Measurements from ENCODE around the gene MYO10. TPM values are rescaled to one million over a fixed set of nuclear protein-coding genes. Genes with fewer than 3 reads are reported as not detected.

MYO10 gene
- total RNA-seq, 1 experiment from 2014 or later, result 71.9 TPM

DNA sequence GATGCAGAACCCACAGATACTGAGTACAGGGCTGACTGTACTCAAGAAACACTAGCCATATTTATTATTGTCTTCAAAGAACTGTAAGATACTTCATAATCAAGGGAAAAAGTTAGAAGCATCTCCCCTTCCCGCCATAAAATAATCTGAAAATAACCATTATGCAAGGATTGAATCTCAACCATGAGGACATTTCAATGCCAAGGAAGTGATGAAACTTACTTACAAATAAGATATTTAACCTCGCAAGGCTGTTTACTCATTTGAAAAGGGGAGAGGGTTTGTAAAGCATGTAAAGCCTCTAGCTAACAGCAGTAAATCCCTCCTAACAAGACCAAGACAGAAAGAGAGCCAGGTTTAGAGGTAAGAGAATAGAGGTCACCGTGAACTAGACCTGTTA, 6.3 kb downstream of the MYO10 start:
- CTCF ChIA-PET, result no interaction called here
- H3K9me3 ChIP-seq (ENCODE audit: control insufficient read depth, insufficient read depth, low read depth, low read length), result no peaks in the 10 kb centered on the region
- H3K27ac ChIP-seq (ENCODE audit: low read length), result peak overlapping the region; percentile 63
- no peaks in the 10 kb centered on the region for H3K27me3 ChIP-seq (ENCODE audit: control insufficient read depth, insufficient read depth, low read length)
- TF ChIP-seq, protein P1, sequence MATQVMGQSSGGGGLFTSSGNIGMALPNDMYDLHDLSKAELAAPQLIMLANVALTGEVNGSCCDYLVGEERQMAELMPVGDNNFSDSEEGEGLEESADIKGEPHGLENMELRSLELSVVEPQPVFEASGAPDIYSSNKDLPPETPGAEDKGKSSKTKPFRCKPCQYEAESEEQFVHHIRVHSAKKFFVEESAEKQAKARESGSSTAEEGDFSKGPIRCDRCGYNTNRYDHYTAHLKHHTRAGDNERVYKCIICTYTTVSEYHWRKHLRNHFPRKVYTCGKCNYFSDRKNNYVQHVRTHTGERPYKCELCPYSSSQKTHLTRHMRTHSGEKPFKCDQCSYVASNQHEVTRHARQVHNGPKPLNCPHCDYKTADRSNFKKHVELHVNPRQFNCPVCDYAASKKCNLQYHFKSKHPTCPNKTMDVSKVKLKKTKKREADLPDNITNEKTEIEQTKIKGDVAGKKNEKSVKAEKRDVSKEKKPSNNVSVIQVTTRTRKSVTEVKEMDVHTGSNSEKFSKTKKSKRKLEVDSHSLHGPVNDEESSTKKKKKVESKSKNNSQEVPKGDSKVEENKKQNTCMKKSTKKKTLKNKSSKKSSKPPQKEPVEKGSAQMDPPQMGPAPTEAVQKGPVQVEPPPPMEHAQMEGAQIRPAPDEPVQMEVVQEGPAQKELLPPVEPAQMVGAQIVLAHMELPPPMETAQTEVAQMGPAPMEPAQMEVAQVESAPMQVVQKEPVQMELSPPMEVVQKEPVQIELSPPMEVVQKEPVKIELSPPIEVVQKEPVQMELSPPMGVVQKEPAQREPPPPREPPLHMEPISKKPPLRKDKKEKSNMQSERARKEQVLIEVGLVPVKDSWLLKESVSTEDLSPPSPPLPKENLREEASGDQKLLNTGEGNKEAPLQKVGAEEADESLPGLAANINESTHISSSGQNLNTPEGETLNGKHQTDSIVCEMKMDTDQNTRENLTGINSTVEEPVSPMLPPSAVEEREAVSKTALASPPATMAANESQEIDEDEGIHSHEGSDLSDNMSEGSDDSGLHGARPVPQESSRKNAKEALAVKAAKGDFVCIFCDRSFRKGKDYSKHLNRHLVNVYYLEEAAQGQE (IDR thresholded peaks at IDR 0.05; ENCODE audit: insufficient read depth in 1 of 2, low read depth in 2 of 2, low read length in 1 of 2), result no peak
- TF ChIP-seq SIN3A (IDR thresholded peaks at IDR 0.05; ENCODE audit: borderline replicate concordance, insufficient read depth, low read depth, low read length) (no peak), TCF7L2 (IDR thresholded peaks at IDR 0.05; ENCODE audit: low read depth, low read length) (no peak), POLR2AphosphoS5 (IDR thresholded peaks at IDR 0.05; ENCODE audit: low read depth, low read length) (no peak)
- TF ChIP-seq, protein P2, sequence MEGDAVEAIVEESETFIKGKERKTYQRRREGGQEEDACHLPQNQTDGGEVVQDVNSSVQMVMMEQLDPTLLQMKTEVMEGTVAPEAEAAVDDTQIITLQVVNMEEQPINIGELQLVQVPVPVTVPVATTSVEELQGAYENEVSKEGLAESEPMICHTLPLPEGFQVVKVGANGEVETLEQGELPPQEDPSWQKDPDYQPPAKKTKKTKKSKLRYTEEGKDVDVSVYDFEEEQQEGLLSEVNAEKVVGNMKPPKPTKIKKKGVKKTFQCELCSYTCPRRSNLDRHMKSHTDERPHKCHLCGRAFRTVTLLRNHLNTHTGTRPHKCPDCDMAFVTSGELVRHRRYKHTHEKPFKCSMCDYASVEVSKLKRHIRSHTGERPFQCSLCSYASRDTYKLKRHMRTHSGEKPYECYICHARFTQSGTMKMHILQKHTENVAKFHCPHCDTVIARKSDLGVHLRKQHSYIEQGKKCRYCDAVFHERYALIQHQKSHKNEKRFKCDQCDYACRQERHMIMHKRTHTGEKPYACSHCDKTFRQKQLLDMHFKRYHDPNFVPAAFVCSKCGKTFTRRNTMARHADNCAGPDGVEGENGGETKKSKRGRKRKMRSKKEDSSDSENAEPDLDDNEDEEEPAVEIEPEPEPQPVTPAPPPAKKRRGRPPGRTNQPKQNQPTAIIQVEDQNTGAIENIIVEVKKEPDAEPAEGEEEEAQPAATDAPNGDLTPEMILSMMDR (IDR thresholded peaks at IDR 0.05), result no peak
- ATAC-seq (no peak), DNase-seq (ENCODE audit: low read depth, low spot score) (no peak)
- no peak overlapping the region for H3K4me3 ChIP-seq (ENCODE audit: low read depth in 2 of 2, low read length in 2 of 2)
- in situ Hi-C loops (cut with HindIII; ENCODE audit: low pct_unique_long_range_greater_than_20kb, low sequenced_read_pairs), result loop anchor here (25.0 kb wide), 1 partner anchor 207 kb away; no protein-coding TSS in a partner anchor
- POLR2A ChIA-PET, result no interaction called here
- BruUV-seq (replicated peaks), result no TSS peak
- H3K36me3 ChIP-seq (ENCODE audit: control insufficient read depth, insufficient read depth, low read length), result no peaks in the 10 kb centered on the region; the same call in 1 of the 2 replicates
- intact Hi-C loops (cut with micrococcal nuclease; ENCODE audit: unreplicated experiment), result loop anchor here (5.0 kb wide), 2 partner anchors 138 to 197 kb away; no protein-coding TSS in a partner anchor
- H3K4me1 ChIP-seq (ENCODE audit: control insufficient read depth, insufficient read depth, low read length), result peaks cover 42% of the 10 kb centered on the region

GRCh38 chr5:16929347-16929746, 6.7 kb downstream of the MYO10 start:
- peaks cover 44% of the 10 kb centered on the region for H3K4me1 ChIP-seq (ENCODE audit: control insufficient read depth, insufficient read depth, low read length)
- H3K9me3 ChIP-seq (ENCODE audit: control insufficient read depth, insufficient read depth, low read depth, low read length), result no peaks in the 10 kb centered on the region
- peak overlapping the region; percentile 63; the same call in 1 of the 2 replicates for H3K27ac ChIP-seq (ENCODE audit: low read length)
- H3K36me3 ChIP-seq (ENCODE audit: control insufficient read depth, insufficient read depth, low read length), result no peaks in the 10 kb centered on the region; the same call in 1 of the 2 replicates
- in situ Hi-C loops (cut with HindIII; ENCODE audit: low pct_unique_long_range_greater_than_20kb, low sequenced_read_pairs), result loop anchor here (25.0 kb wide), 1 partner anchor 208 kb away; no protein-coding TSS in a partner anchor
- DNase-seq (ENCODE audit: low read depth, low spot score) (no peak), ATAC-seq (no peak)
- H3K27me3 ChIP-seq (ENCODE audit: control insufficient read depth, insufficient read depth, low read length), result no peaks in the 10 kb centered on the region
- ChIA-PET POLR2A (interaction anchor here (0.6 kb wide), 1 partner anchor 63 kb away, joined by 9 read pairs; no protein-coding TSS in a partner anchor), CTCF (no interaction called here)
- H3K4me3 ChIP-seq (ENCODE audit: low read depth in 2 of 2, low read length in 2 of 2), result no peak overlapping the region
- intact Hi-C loops (cut with micrococcal nuclease; ENCODE audit: unreplicated experiment), result no loop called here
- TF ChIP-seq POLR2AphosphoS5 (IDR thresholded peaks at IDR 0.05; ENCODE audit: low read depth, low read length) (no peak), TCF7L2 (IDR thresholded peaks at IDR 0.05; ENCODE audit: low read depth, low read length) (no peak)
- TF ChIP-seq, protein P1 (IDR thresholded peaks at IDR 0.05; ENCODE audit: insufficient read depth in 1 of 2, low read depth in 2 of 2, low read length in 1 of 2), result no peak
- TF ChIP-seq, protein P2 (IDR thresholded peaks at IDR 0.05), result no peak
- no TSS peak for BruUV-seq (replicated peaks)

Measured in Panc1 (cell line).